Smooth muscle cell (in vitro differentiated cells): ENCODE data around the gene HCN2. TPM values are rescaled to one million over a fixed set of nuclear protein-coding genes. Genes with fewer than 3 reads are reported as not detected.

Experiments used
- DNase-seq: peaks from one replicate; lab custom pipeline; 2025; ENCODE audit not compliant: unreplicated experiment; lab: John Stamatoyannopoulos, UW
- H2AFZ ChIP-seq: fragments of 200-600 bp; sonication (generic); 2 replicates; pipeline ENCODE4 v1.6.0; 2016; ENCODE audit warnings: antibody characterized with exemption, low read depth, mild to moderate bottlenecking
- H3F3A ChIP-seq: fragments of 200-600 bp; sonication (generic); 2 replicates; pipeline ENCODE4 v1.6.0; 2017; ENCODE audit warnings: antibody characterized with exemption, low read depth
- H3K27ac ChIP-seq: fragments of 200-600 bp; sonication (generic); 2 replicates; pipeline ENCODE4 v1.5.1; 2016; ENCODE audit warnings: low read depth, mild to moderate bottlenecking
- H3K27me3 ChIP-seq: fragments of 200-600 bp; sonication (generic); 2 replicates; pipeline ENCODE4 v1.6.1; 2016; ENCODE audit warnings: low read depth, mild to moderate bottlenecking
- H3K36me3 ChIP-seq: fragments of 200-600 bp; sonication (generic); 2 replicates; pipeline ENCODE4 v1.5.1; 2016; ENCODE audit warnings: low read depth
- H3K4me1 ChIP-seq: fragments of 200-600 bp; sonication (generic); 2 replicates; pipeline ENCODE4 v1.5.1; 2016; ENCODE audit warnings: low read depth
- H3K4me2 ChIP-seq: fragments of 200-600 bp; sonication (generic); 2 replicates; pipeline ENCODE4 v1.6.0; 2016; ENCODE audit warnings: mild to moderate bottlenecking
- H3K4me3 ChIP-seq: fragments of 200-600 bp; sonication (generic); 2 replicates; pipeline ENCODE4 v1.5.1; 2016; ENCODE audit warnings: mild to moderate bottlenecking
- H3K79me2 ChIP-seq: fragments of 200-600 bp; sonication (generic); 2 replicates; pipeline ENCODE4 v1.6.0; 2016; ENCODE audit warnings: low read depth, mild to moderate bottlenecking
- H3K9ac ChIP-seq: fragments of 200-600 bp; sonication (generic); 2 replicates; pipeline ENCODE4 v1.6.0; 2016; ENCODE audit warnings: low read depth
- H3K9me3 ChIP-seq: fragments of 200-600 bp; sonication (generic); replicated peaks from 2 replicates; pipeline ENCODE4 v1.5.1; 2016; ENCODE audit warnings: low read depth
- H4K20me1 ChIP-seq: fragments of 200-600 bp; sonication (generic); 2 replicates; pipeline ENCODE4 v1.6.0; 2016; ENCODE audit warnings: low read depth
- CTCF ChIP-seq: fragments of 200-600 bp; sonication (generic); IDR thresholded peaks from 2 replicates; pipeline ENCODE4 v1.5.1; 2017; ENCODE audit warnings: borderline replicate concordance, mild to moderate bottlenecking, antibody characterized with exemption; ENCODE audit not compliant: insufficient read depth, poor library complexity, severe bottlenecking
- WGBS: methylation state at CpG from one replicate; pipeline ENCODE4 v1.1.7; 2016; ENCODE audit warnings: low lambda C conversion rate; 5-methylcytosine and 5-hydroxymethylcytosine counted together
- polyA plus RNA-seq: library from polyadenylated mRNA; unstranded; fragments of >200 nt; fragmentation: Nextera tagmentation; extraction: Ambion mirVana; gene quantifications from 2 replicates; pipeline ENCODE4 v1.2.1, GENCODE V29; 2016
- total RNA-seq: library from RNA; depleted of rRNA; stranded (reverse); fragments of >200 nt; gene quantifications from 2 replicates; pipeline ENCODE4 v1.2.3, GENCODE V29; 2014

Gene HCN2
- total and polyA plus RNA-seq, 2 experiments from 2014 or later = 0.49 to 0.81 TPM

- DNase-seq = no peak
- H3K79me2 ChIP-seq = no peaks in the 10 kb centered on the region
- H3K4me3 ChIP-seq = no peak overlapping the region
- no peak overlapping the region for H3K27ac ChIP-seq
- H3K9me3 ChIP-seq = no peaks in the 10 kb centered on the region
- WGBS = 97% methylated on average over 18 of the region's 29 CpGs
- H4K20me1 ChIP-seq = no peaks in the 10 kb centered on the region
- H3K27me3 ChIP-seq = no peaks in the 10 kb centered on the region
- no peak overlapping the region for H3K4me2 ChIP-seq
- no peaks in the 10 kb centered on the region for H3F3A ChIP-seq
- H2AFZ ChIP-seq = no peak overlapping the region
- no peaks in the 10 kb centered on the region for H3K36me3 ChIP-seq
- H3K9ac ChIP-seq = no peak overlapping the region
- no peak for TF ChIP-seq CTCF
- no peaks in the 10 kb centered on the region for H3K4me1 ChIP-seq
Measured at GRCh38 chr19:617551-618246, 28.0 kb downstream of the HCN2 start.

DNA sequence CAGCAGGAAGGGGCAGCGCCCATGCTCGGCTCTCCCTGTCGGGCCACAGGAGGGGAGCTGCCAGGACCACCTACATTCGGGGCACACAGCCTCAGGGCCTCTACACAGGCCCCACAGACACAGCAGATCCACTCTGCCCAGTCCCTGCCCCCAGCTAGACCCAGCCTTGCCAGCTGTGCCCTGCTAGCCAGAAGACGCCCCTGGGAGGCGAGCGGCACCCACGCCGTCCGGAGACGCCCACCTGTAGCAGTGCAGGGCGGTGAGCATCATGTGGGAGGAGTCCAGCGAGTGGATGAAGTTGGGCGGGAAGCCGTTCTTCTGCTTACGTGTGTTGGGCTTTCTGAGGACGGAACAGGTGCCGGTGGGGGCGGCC lies 28.6 kb downstream of the HCN2 start:
- Histone ChIP-seq H3K9me3 (no peaks in the 10 kb centered on the region), H3K27ac (no peak overlapping the region), H4K20me1 (no peaks in the 10 kb centered on the region), H3K79me2 (no peaks in the 10 kb centered on the region), H3K4me1 (no peaks in the 10 kb centered on the region), H3K4me2 (no peak overlapping the region), H3K4me3 (no peak overlapping the region), H3K27me3 (no peaks in the 10 kb centered on the region), H3F3A (no peaks in the 10 kb centered on the region), H2AFZ (no peak overlapping the region), H3K9ac (no peak overlapping the region), H3K36me3 (no peaks in the 10 kb centered on the region)
- 98% methylated on average over 17 of the region's 19 CpGs for WGBS
- no peak for DNase-seq
- TF ChIP-seq CTCF = no peak

GRCh38 chr19:618674-619285 lies 29.1 kb downstream of the HCN2 start:
- H3K79me2 ChIP-seq = no peaks in the 10 kb centered on the region
- H3K27me3 ChIP-seq = no peaks in the 10 kb centered on the region
- H3K4me2 ChIP-seq = no peak overlapping the region
- WGBS = 98% methylated on average over 26 of the region's 27 CpGs
- H3K36me3 ChIP-seq = no peaks in the 10 kb centered on the region
- H3K27ac ChIP-seq = no peak overlapping the region
- no peak for TF ChIP-seq CTCF
- H3K4me1 ChIP-seq = no peaks in the 10 kb centered on the region
- no peak for DNase-seq
- H4K20me1 ChIP-seq = peaks cover 2% of the 10 kb centered on the region
- no peaks in the 10 kb centered on the region for H3K9me3 ChIP-seq
- H2AFZ ChIP-seq = no peak overlapping the region
- no peak overlapping the region for H3K9ac ChIP-seq
- H3K4me3 ChIP-seq = no peak overlapping the region
- H3F3A ChIP-seq = no peaks in the 10 kb centered on the region
